Measurements from ENCODE around the gene ANO4.

DNA sequence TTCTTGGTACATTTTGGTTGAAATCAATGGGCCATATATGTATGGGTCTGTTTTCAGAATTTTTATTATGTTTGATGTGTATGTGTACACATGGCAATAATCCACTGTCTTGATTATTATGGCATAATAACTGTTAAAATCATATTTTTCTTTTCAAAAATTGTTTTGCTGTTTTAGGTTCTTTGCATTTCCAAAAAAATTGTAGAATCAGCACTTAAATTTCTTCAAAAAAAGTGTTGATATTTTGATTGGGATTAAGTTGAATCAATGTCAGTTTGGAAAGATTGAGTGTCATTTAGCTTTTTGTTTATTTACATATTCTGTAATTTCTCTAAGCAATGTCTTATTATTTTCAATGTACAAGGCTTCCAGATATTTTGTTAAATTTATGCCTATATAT lies 261.4 kb downstream of the ANO4 start:
- TF ChIP-seq CTCF (IDR thresholded peaks at IDR 0.05; ENCODE audit: low read length) (no peak), EZH2 (optimal IDR thresholded peaks at IDR 0.05; ENCODE audit: low read depth, low read length) (no peak), EZH2phosphoT487 (IDR thresholded peaks at IDR 0.05; ENCODE audit: low read length) (no peak)
